Endodermal cell (in vitro differentiated cells): ENCODE data around the gene BRD7. TPM values are rescaled to one million over a fixed set of nuclear protein-coding genes. Genes with fewer than 3 reads are reported as not detected.

Experiments used
- DNase-seq: peaks from one replicate; pipeline ENCODE4 v3.0.0-alpha.2; 2017
- H3K27ac ChIP-seq: 2 replicates; pipeline ENCODE4 v1.5.1; 2013; ENCODE audit warnings: mild to moderate bottlenecking, low read depth, low read length, moderate library complexity
- H3K27me3 ChIP-seq: 2 replicates; pipeline ENCODE4 v1.6.1; 2013; ENCODE audit warnings: mild to moderate bottlenecking, low read length, moderate library complexity; ENCODE audit not compliant: insufficient read depth, control insufficient read depth, poor library complexity, severe bottlenecking
- H3K36me3 ChIP-seq: 2 replicates; pipeline ENCODE4 v1.7.0; 2013; ENCODE audit warnings: mild to moderate bottlenecking, low read length, moderate library complexity; ENCODE audit not compliant: control insufficient read depth, insufficient read depth
- H3K4me1 ChIP-seq: one replicate; pipeline ENCODE4 v1.7.0; 2013; ENCODE audit warnings: low read length; ENCODE audit not compliant: control insufficient read depth, insufficient read depth
- H3K4me3 ChIP-seq: 2 replicates; pipeline ENCODE4 v1.5.1; 2013; ENCODE audit warnings: mild to moderate bottlenecking, low read length, moderate library complexity
- H3K9ac ChIP-seq: 2 replicates; pipeline ENCODE4 v1.6.1; 2013; ENCODE audit warnings: mild to moderate bottlenecking, low read length, moderate library complexity; ENCODE audit not compliant: poor library complexity, severe bottlenecking; ENCODE audit errors: extremely low read depth
- H3K9me3 ChIP-seq: 2 replicates; pipeline ENCODE4 v1.6.1; 2013; ENCODE audit warnings: mild to moderate bottlenecking, low read length, moderate library complexity; ENCODE audit not compliant: control insufficient read depth
- H3K27ac Mint-ChIP-seq: 2 replicates; pipeline ENCODE4 v1.8.0; 2020; ENCODE audit warnings: mixed read lengths
- H3K27me3 Mint-ChIP-seq: 2 replicates; pipeline ENCODE4 v1.8.0; 2021; ENCODE audit warnings: mild to moderate bottlenecking, mixed read lengths; ENCODE audit not compliant: insufficient read depth
- H3K36me3 Mint-ChIP-seq: 2 replicates; pipeline ENCODE4 v1.8.0; 2020; ENCODE audit warnings: low read depth, mixed read lengths
- H3K4me1 Mint-ChIP-seq: 2 replicates; pipeline ENCODE4 v1.8.0; 2020; ENCODE audit warnings: mixed read lengths
- H3K4me3 Mint-ChIP-seq: 2 replicates; pipeline ENCODE4 v1.8.0; 2020; ENCODE audit warnings: mild to moderate bottlenecking, moderate library complexity, mixed read lengths
- H3K9me3 Mint-ChIP-seq: 2 replicates; pipeline ENCODE4 v1.8.0; 2020; ENCODE audit warnings: mild to moderate bottlenecking, mixed read lengths
- CTCF ChIP-seq: fragments of 200-600 bp; sonication (generic); conservative IDR thresholded peaks from 2 replicates; pipeline ENCODE4 v1.5.0; 2021; ENCODE audit warnings: antibody characterized with exemption, mild to moderate bottlenecking
- WGBS, 2 experiments: methylation state at CpG; one replicate each; pipeline versions ENCODE4 v1.1.5 to v1.1.7; 2013; ENCODE audit warnings: missing lambda C conversion rate in 2 of 2, mixed read lengths in 1 of 2; ENCODE audit not compliant: insufficient coverage in 1 of 2, insufficient read length in 1 of 2; 5-methylcytosine and 5-hydroxymethylcytosine counted together
- long read RNA-seq, 4 experiments: library from polyadenylated mRNA in 2 of 4; library from RNA in 1 of 4; library from capped mRNA in 1 of 4; stranded (forward) in 3 of 4; unstranded in 1 of 4; transcript quantifications; one replicate each; pipeline ENCODE4 v2.0.0, GENCODE V29; 2020 to 2021; ENCODE audit warnings: inconsistent platforms in 1 of 4
- polyA plus RNA-seq, 2 experiments: library from polyadenylated mRNA; stranded (reverse); fragments of 50-300 nt; gene quantifications; one replicate each; pipeline ENCODE4 v1.2.3, GENCODE V29; 2013
- total RNA-seq, 2 donors: library from RNA; stranded (reverse); fragmentation: NEBNext Ultra II Directional in 1 of 2; extraction: Animal tissue kit (Norgen Biotek cat#: 25700) in 1 of 2; gene quantifications; 2 replicates in 1 of 2; 3 replicates in 1 of 2; pipeline ENCODE4 v1.2.1, GENCODE V29; 2021

BRD7 gene
- total RNA-seq: 100 to 1,000 TPM; 125 to 163 TPM
- polyA plus RNA-seq (2013, experiment 1 of 2): 124 TPM
- polyA plus RNA-seq (2013, experiment 2 of 2): 114 TPM
- long read RNA-seq, experiment 1, full-length matches to known transcripts: 11 of 56 reads
- long read RNA-seq, experiment 1, partial matches to known transcripts: 35 of 56 reads
- long read RNA-seq, experiment 1, other reads (novel, unspliced or antisense): 10 of 56 reads
- long read RNA-seq, experiment 2, full-length matches to known transcripts: 128 of 157 reads
- long read RNA-seq, experiment 2, partial matches to known transcripts: 8 of 157 reads
- long read RNA-seq, experiment 2, other reads (novel, unspliced or antisense): 21 of 157 reads
- long read RNA-seq, experiment 3, full-length matches to known transcripts: 6 of 13 reads
- long read RNA-seq, experiment 3, partial matches to known transcripts: 5 of 13 reads
- long read RNA-seq, experiment 3, other reads (novel, unspliced or antisense): 2 of 13 reads
- long read RNA-seq, experiment 4, full-length matches to known transcripts: 4 of 18 reads
- long read RNA-seq, experiment 4, partial matches to known transcripts: 12 of 18 reads
- long read RNA-seq, experiment 4, other reads (novel, unspliced or antisense): 2 of 18 reads

DNA sequence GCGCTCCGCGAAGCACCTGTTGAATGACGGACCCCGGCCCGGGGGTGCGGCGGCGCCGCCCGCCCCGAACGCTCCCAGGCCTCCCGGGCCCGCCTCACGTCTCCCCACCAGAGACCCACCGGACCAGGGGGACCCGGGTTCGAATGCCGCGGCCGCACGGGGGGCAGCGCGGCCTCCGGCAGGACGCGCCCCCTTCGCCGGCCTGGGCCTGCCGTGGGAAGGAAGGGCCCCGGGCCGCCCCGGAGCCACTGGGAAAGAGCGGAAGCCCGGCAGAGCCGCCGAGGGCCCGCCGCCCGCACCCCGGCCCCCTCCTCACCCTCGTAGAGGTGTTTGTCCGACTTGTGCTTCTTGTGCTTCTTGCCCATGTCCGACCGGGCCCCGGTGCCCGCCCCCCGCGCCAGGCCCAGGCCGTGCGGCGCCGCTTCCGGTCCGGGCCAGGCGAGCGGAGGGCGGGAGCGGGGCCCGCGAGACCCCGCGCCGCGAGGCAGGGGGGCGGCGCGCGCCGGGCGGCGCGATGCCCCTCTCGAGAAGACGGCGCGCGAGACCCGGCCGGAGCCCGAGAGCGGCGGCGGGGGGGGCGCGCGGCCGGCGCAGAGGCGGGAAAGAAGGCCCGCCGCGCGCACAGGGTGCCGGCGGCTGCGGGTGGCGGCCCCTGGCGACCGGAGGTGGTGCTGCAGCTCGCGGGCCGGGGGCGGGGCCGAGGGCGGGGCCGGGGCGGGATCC, at the start of gene BRD7:
TSS of gene BRD7 (minus strand) at position 579 of the 723 bp plus-strand sequence. CDS start at position 365, 214 bp downstream.
- Histone ChIP-seq H3K4me1 (peaks cover 4% of the 10 kb centered on the region), H3K27me3 (no peaks in the 10 kb centered on the region), H3K36me3 (peaks cover 37% of the 10 kb centered on the region), H3K4me3 (peak within 1 kb of the TSS; percentile 91), H3K27ac (no peak within 1 kb of the TSS), H3K9me3 (peaks cover 8% of the 10 kb centered on the region), H3K9ac (peak within 1 kb of the TSS; percentile 67)
- Mint-ChIP-seq H3K27me3 (no peaks in the 10 kb centered on the region), H3K27ac (peak within 1 kb of the TSS; percentile 81), H3K36me3 (peaks cover 29% of the 10 kb centered on the region), H3K4me1 (peaks cover 35% of the 10 kb centered on the region), H3K9me3 (peaks cover 3% of the 10 kb centered on the region), H3K4me3 (peak within 1 kb of the TSS; percentile 76)
- TF ChIP-seq CTCF: peak; percentile 59
- DNase-seq: peak; percentile 90
- whole genome bisulfite sequencing, 2 experiments: 0% methylated on average over 11 to 108 of the region's 109 CpGs

GRCh38 chr16:50416388-50416787, 47.6 kb upstream of the BRD7 start:
- Mint-ChIP-seq H3K9me3 (peaks cover 50% of the 10 kb centered on the region), H3K4me1 (no peaks in the 10 kb centered on the region), H3K4me3 (no peak overlapping the region), H3K27me3 (no peaks in the 10 kb centered on the region), H3K27ac (no peak overlapping the region), H3K36me3 (no peaks in the 10 kb centered on the region)
- no peaks in the 10 kb centered on the region for H3K4me1 ChIP-seq
- no peak overlapping the region for H3K9ac ChIP-seq
- peaks cover 54% of the 10 kb centered on the region for H3K9me3 ChIP-seq
- no peak for TF ChIP-seq CTCF
- no peak for DNase-seq
- no peak overlapping the region for H3K4me3 ChIP-seq
- H3K27ac ChIP-seq: no peak overlapping the region
- no peaks in the 10 kb centered on the region for H3K36me3 ChIP-seq
- H3K27me3 ChIP-seq: no peaks in the 10 kb centered on the region
- WGBS, 2 experiments: 63% methylated on average over 1 of the region's 3 CpGs; no CpG with 5 or more reads in 1 of the 2 experiments

DNA sequence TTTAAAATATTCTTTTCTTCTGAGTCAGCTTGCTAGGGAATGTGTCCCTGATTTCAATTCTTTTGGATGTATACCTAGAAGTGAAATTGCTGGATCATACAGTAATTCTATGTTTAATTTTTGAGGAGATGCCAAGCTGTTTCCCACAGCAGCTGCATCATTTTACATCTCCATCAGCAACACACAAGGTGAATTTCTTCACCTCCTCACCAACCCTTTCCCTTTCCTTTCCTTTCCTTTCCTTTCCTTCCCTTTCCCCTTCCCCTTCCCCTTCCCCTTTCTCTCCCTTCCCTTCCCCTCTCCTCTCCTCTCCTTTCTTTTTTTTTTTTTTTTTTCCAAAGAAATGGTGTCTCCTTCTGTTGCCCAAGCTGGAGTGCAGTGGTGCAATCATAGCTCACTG, 45.4 kb upstream of the BRD7 start:
- H3K9me3 ChIP-seq: peaks cover 44% of the 10 kb centered on the region
- peaks cover 37% of the 10 kb centered on the region for H3K9me3 Mint-ChIP-seq
- no peak overlapping the region for H3K4me3 Mint-ChIP-seq
- TF ChIP-seq CTCF: no peak
- H3K27ac Mint-ChIP-seq: no peak overlapping the region
- H3K9ac ChIP-seq: no peak overlapping the region
- H3K4me3 ChIP-seq: no peak overlapping the region
- no peak overlapping the region for H3K27ac ChIP-seq
- no peaks in the 10 kb centered on the region for H3K4me1 ChIP-seq
- no peaks in the 10 kb centered on the region for H3K27me3 Mint-ChIP-seq
- no peaks in the 10 kb centered on the region for H3K27me3 ChIP-seq
- no peak for DNase-seq
- no peaks in the 10 kb centered on the region for H3K36me3 Mint-ChIP-seq
- no peaks in the 10 kb centered on the region for H3K36me3 ChIP-seq
- no peaks in the 10 kb centered on the region for H3K4me1 Mint-ChIP-seq
